Brain microvascular endothelial cell (primary cell): ENCODE measurements around the gene SH2D7.

Experiments used
- DNase-seq: peaks from one replicate; pipeline ENCODE4 v3.0.0-alpha.2; 2020
- H3K27ac ChIP-seq: fragments of 250-450 bp; sonication (Bioruptor Pico); 2 replicates; pipeline ENCODE4 v1.5.1; 2020; ENCODE audit warnings: mild to moderate bottlenecking, moderate library complexity
- H3K27me3 ChIP-seq: fragments of 250-450 bp; sonication (Bioruptor Pico); replicated peaks from 2 replicates; pipeline ENCODE4 v1.5.1; 2020; ENCODE audit warnings: mild to moderate bottlenecking
- H3K36me3 ChIP-seq: fragments of 250-450 bp; sonication (Bioruptor Pico); replicated peaks from 2 replicates; pipeline ENCODE4 v1.5.1; 2020; ENCODE audit warnings: mild to moderate bottlenecking
- H3K4me3 ChIP-seq: 2 replicates; pipeline ENCODE4 v1.5.1; 2011; ENCODE audit warnings: low read depth, mild to moderate bottlenecking, control low read depth, low read length, moderate library complexity
- CTCF ChIP-seq: IDR thresholded peaks from 2 replicates; pipeline ENCODE4 v1.5.1; 2011; ENCODE audit warnings: low read depth, mild to moderate bottlenecking, moderate library complexity, low read length, control low read depth, inconsistent platforms; ENCODE audit errors: missing control alignments
- in situ Hi-C: cut with HindIII; loops from 2 replicates; pipeline ENCODE4 v1.10.0; 2017; ENCODE audit warnings: low sequenced_read_pairs, low pct_ligation_motif_present

The SH2D7 gene

GRCh38 chr15:78098131-78098755 lies 5.9 kb downstream of the SH2D7 start:
- Histone ChIP-seq H3K27me3 (no peaks in the 10 kb centered on the region), H3K4me3 (no peak overlapping the region), H3K27ac (no peak overlapping the region), H3K36me3 (no peaks in the 10 kb centered on the region)
- TF ChIP-seq CTCF = no peak
- no peak for DNase-seq
- in situ Hi-C loops = no loop called here

- in situ Hi-C loops = no loop called here
- Histone ChIP-seq H3K36me3 (no peaks in the 10 kb centered on the region), H3K4me3 (no peak overlapping the region), H3K27me3 (no peaks in the 10 kb centered on the region), H3K27ac (no peak overlapping the region)
- no peak for TF ChIP-seq CTCF
- no peak for DNase-seq
These were observed 8.5 kb downstream of the SH2D7 start for GRCh38 chr15:78100886-78101285.

GRCh38 chr15:78101423-78102105 lies 9.2 kb downstream of the SH2D7 start:
- TF ChIP-seq CTCF = no peak
- Histone ChIP-seq H3K4me3 (no peak overlapping the region), H3K36me3 (no peaks in the 10 kb centered on the region), H3K27me3 (no peaks in the 10 kb centered on the region), H3K27ac (no peak overlapping the region)
- DNase-seq = no peak
- in situ Hi-C loops = no loop called here

- no peak for DNase-seq
- TF ChIP-seq CTCF = no peak
- Histone ChIP-seq H3K27ac (no peak overlapping the region), H3K4me3 (no peak overlapping the region), H3K36me3 (no peaks in the 10 kb centered on the region), H3K27me3 (no peaks in the 10 kb centered on the region)
- in situ Hi-C loops = no loop called here
These were observed 9.8 kb downstream of the SH2D7 start for GRCh38 chr15:78102211-78102610.

GRCh38 chr15:78102741-78103140 lies 10.4 kb downstream of the SH2D7 start:
- H3K36me3 ChIP-seq = no peaks in the 10 kb centered on the region
- H3K27me3 ChIP-seq = no peaks in the 10 kb centered on the region
- no peak overlapping the region for H3K27ac ChIP-seq
- no peak for TF ChIP-seq CTCF
- H3K4me3 ChIP-seq = no peak overlapping the region
- in situ Hi-C loops = no loop called here
- DNase-seq = no peak
